ENCODE data around the gene ERMAP.

Gene ERMAP

GRCh38 chr1:42816585-42817439 is at the start of gene ERMAP, which contains the start of gene SVBP:
TSS of gene ERMAP (plus strand) at chr1:42817122. CDS start at chr1:42830449, 13,327 bp downstream.
TSS of gene SVBP (minus strand) at chr1:42817397. CDS start at chr1:42816544, 853 bp downstream.
- H3K27ac ChIP-seq, result peak within 1 kb of the TSS; percentile 79
- no peak for TF ChIP-seq CTCF (conservative IDR thresholded peaks at IDR 0.05)
- TF ChIP-seq ZFX (IDR thresholded peaks at IDR 0.05), result no peak

GRCh38 chr1:42767510-42768000 is 49.4 kb upstream of the ERMAP start:
- TF ChIP-seq ZFX (IDR thresholded peaks at IDR 0.05) (no peak; the same call in 1 of the 2 replicates), CTCF (conservative IDR thresholded peaks at IDR 0.05) (no peak)
- H3K27ac ChIP-seq, result peak overlapping the region; percentile 92

- H3K27ac ChIP-seq, result no peak overlapping the region
Observed at GRCh38 chr1:42768172-42768571, 48.8 kb upstream of the ERMAP start.

GRCh38 chr1:42769811-42770210 is 47.1 kb upstream of the ERMAP start:
- TF ChIP-seq CTCF (conservative IDR thresholded peaks at IDR 0.05) (no peak), ZFX (IDR thresholded peaks at IDR 0.05) (no peak)
- H3K27ac ChIP-seq, result no peak overlapping the region

More at GRCh38 chr1:42768172-42768571, 48.8 kb upstream of the ERMAP start:
- no peak for TF ChIP-seq CTCF (conservative IDR thresholded peaks at IDR 0.05)
- no peak for TF ChIP-seq ZFX (IDR thresholded peaks at IDR 0.05)

GRCh38 chr1:42773420-42773819 is 43.5 kb upstream of the ERMAP start:
- H3K27ac ChIP-seq, result no peak overlapping the region
- TF ChIP-seq ZFX (IDR thresholded peaks at IDR 0.05) (no peak), CTCF (conservative IDR thresholded peaks at IDR 0.05) (no peak)

- TF ChIP-seq CTCF (conservative IDR thresholded peaks at IDR 0.05) (no peak), ZFX (IDR thresholded peaks at IDR 0.05) (no peak)
- H3K27ac ChIP-seq, result no peak overlapping the region
Observed at GRCh38 chr1:42774928-42775526, 41.9 kb upstream of the ERMAP start.

- TF ChIP-seq CTCF (conservative IDR thresholded peaks at IDR 0.05), result no peak
- no peak for TF ChIP-seq ZFX (IDR thresholded peaks at IDR 0.05)
Observed at GRCh38 chr1:42776502-42776901, 40.4 kb upstream of the ERMAP start.

More at GRCh38 chr1:42776502-42776901, 40.4 kb upstream of the ERMAP start:
- no peak overlapping the region for H3K27ac ChIP-seq
